ENCODE measurements around the gene SRPK2. TPM values are rescaled to one million over a fixed set of nuclear protein-coding genes. Genes with fewer than 3 reads are reported as not detected.

The SRPK2 gene
- total and polyA plus RNA-seq, 2 of the 8 experiments (the other 6 are each of a cell fraction or from before 2014, with no cell fraction given), result 10.0 to 47.1 TPM

DNA sequence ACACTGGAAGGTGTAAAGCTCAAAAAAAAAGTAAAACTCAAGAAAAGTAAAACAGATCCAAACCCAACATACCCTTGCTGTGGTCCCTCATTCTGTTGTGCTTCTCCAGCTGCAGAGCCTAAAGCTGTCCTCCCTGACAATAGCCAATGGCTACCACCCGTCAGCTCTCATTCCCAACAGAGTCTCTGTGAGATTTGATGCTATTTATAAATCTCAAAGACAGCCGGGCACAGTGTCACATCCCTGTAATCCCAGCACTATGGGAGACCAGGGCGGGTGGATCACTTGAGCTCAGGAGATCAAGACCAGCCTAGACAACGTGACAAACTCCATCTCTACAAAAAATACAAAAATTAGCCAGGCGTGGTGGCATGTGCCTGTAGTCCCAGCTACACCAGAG, 258.7 kb downstream of the SRPK2 start:
- H3K4me2 ChIP-seq (ENCODE audit: insufficient read depth in 1 of 2, low read depth in 2 of 2, low read length in 2 of 2), result no peak overlapping the region
- no peak overlapping the region for H3K14ac ChIP-seq (ENCODE audit: insufficient read length)
- H2BK20ac ChIP-seq (ENCODE audit: low read length), result no peak overlapping the region
- H3K9me3 ChIP-seq (ENCODE audit: insufficient read depth in 2 of 2, low read depth in 1 of 2, low read length in 1 of 2), result no peaks in the 10 kb centered on the region
- H4K91ac ChIP-seq (replicated peaks; ENCODE audit: insufficient read length, low read length), result no peak overlapping the region
- no peak overlapping the region for H4K8ac ChIP-seq (ENCODE audit: extremely low read depth, insufficient read depth, low read length)
- DNase-seq (ENCODE audit: low read depth in 1 of 2, low spot score in 2 of 2), result no peak
- 88% methylated on average over 5 of the region's 5 CpGs; no CpG with 5 or more reads in 1 of the 2 experiments for WGBS, 2 experiments (ENCODE audit: extremely low coverage in 1 of 2, insufficient coverage in 1 of 2, insufficient read length in 1 of 2, insufficient replicate concordance in 2 of 2, low coverage in 1 of 2, low lambda C conversion rate in 2 of 2, missing lambda C conversion rate in 1 of 2)
- no peaks in the 10 kb centered on the region for H4K20me1 ChIP-seq (replicated peaks in 1 of 2; ENCODE audit: control insufficient read depth in 1 of 2, insufficient read depth in 2 of 2, low read length in 2 of 2)
- no peak overlapping the region for H3K27ac ChIP-seq (ENCODE audit: low read depth, low read length)
- H3K23me2 ChIP-seq (ENCODE audit: low read depth, low read length), result no peaks in the 10 kb centered on the region
- H3K9ac ChIP-seq (replicated peaks in 1 of 4; ENCODE audit: extremely low read depth in 1 of 4, low read depth in 3 of 4, low read length in 3 of 4), result no peak overlapping the region
- H3K23ac ChIP-seq (ENCODE audit: insufficient read length), result no peak overlapping the region
- H2BK120ac ChIP-seq (replicated peaks; ENCODE audit: low read depth, low read length), result no peak overlapping the region
- H3K79me1 ChIP-seq (ENCODE audit: low read depth, low read length), result no peaks in the 10 kb centered on the region; the same call in 1 of the 2 replicates
- H2BK15ac ChIP-seq (ENCODE audit: low read length), result no peak overlapping the region
- no peak overlapping the region for H3K4ac ChIP-seq (replicated peaks; ENCODE audit: insufficient read length, low read depth, low read length)
- CTCF ChIA-PET (ENCODE audit: partially characterized antibody), result interaction anchor here (0.8 to 1.6 kb wide), 4 partner anchors 11 to 459 kb away, joined by 4 to 6 read pairs (median 4); no protein-coding TSS in a partner anchor
- H2AFZ ChIP-seq (ENCODE audit: low read length), result no peak overlapping the region
- H3K18ac ChIP-seq (ENCODE audit: extremely low read depth, low read length), result no peak overlapping the region
- POLR2A ChIA-PET (ENCODE audit: partially characterized antibody), result no interaction called here
- H4K5ac ChIP-seq (ENCODE audit: insufficient read length, low read depth, low read length), result no peak overlapping the region
- no peak overlapping the region for H2BK5ac ChIP-seq (ENCODE audit: low read depth, low read length)
- H3K56ac ChIP-seq (replicated peaks; ENCODE audit: insufficient read length, low read depth, low read length), result no peak overlapping the region
- no peak overlapping the region for H3K4me3 ChIP-seq (ENCODE audit: extremely low read depth in 1 of 4, insufficient read depth in 2 of 4, low read depth in 3 of 4, low read length in 4 of 4)
- H2BK12ac ChIP-seq (ENCODE audit: low read depth, low read length), result no peak overlapping the region
- no peaks in the 10 kb centered on the region for H3K4me1 ChIP-seq (replicated peaks in 1 of 4; ENCODE audit: control insufficient read depth in 3 of 4, insufficient read depth in 4 of 4, low read length in 3 of 4)
- no peak for TF ChIP-seq MAFK (IDR thresholded peaks at IDR 0.05; ENCODE audit: low read depth, low read length)
- no peak for TF ChIP-seq RNF2 (IDR thresholded peaks at IDR 0.05; ENCODE audit: borderline replicate concordance, low read depth, low read length, missing control alignments, poor library complexity, severe bottlenecking)
- no peak for TF ChIP-seq RXRA (IDR thresholded peaks at IDR 0.05; ENCODE audit: insufficient read depth, low read depth, low read length)
- TF ChIP-seq KDM4A (IDR thresholded peaks at IDR 0.05; ENCODE audit: low read depth, low read length, severe bottlenecking), result no peak
- no peak for TF ChIP-seq RBBP5 (IDR thresholded peaks at IDR 0.05; ENCODE audit: borderline replicate concordance, low read depth, low read length)
- no peak for TF ChIP-seq EGR1 (IDR thresholded peaks at IDR 0.05; ENCODE audit: borderline replicate concordance, low read depth, low read length)
- no peak for TF ChIP-seq EZH2 (IDR thresholded peaks at IDR 0.05; ENCODE audit: low read depth, low read length, severe bottlenecking)
- TF ChIP-seq SIRT6 (IDR thresholded peaks at IDR 0.05; ENCODE audit: low read length), result no peak
- no peak for TF ChIP-seq CREB1 (IDR thresholded peaks at IDR 0.05)
- TF ChIP-seq POU5F1 (IDR thresholded peaks at IDR 0.05; ENCODE audit: low read depth, low read length), result no peak
- no peak for TF ChIP-seq POLR2AphosphoS5 (IDR thresholded peaks at IDR 0.05; ENCODE audit: low read depth, low read length)
- TF ChIP-seq SIN3A (conservative IDR thresholded peaks at IDR 0.05 in 1 of 2, IDR thresholded peaks at IDR 0.05 in 1 of 2; ENCODE audit: low read depth in 1 of 2, low read length in 2 of 2), result no peak
- no peak for TF ChIP-seq CEBPB (IDR thresholded peaks at IDR 0.05; ENCODE audit: low read depth, low read length)
- TF ChIP-seq SP2 (IDR thresholded peaks at IDR 0.05; ENCODE audit: low read length), result no peak
- peaks cover 0 to 5% (median 2%) of the 10 kb centered on the region in 4 experiments; a peak in 3 of 8 replicates for H3K36me3 ChIP-seq (ENCODE audit: control insufficient read depth in 2 of 4, insufficient read depth in 4 of 4, low read length in 3 of 4)
- H2AK5ac ChIP-seq (ENCODE audit: low read depth, low read length), result no peak overlapping the region
- no peaks in the 10 kb centered on the region for H3K27me3 ChIP-seq (replicated peaks in 1 of 4; ENCODE audit: control insufficient read depth in 3 of 4, extremely low read depth in 1 of 4, insufficient read depth in 3 of 4, low read length in 3 of 4)
- no peaks in the 10 kb centered on the region for H3K79me2 ChIP-seq (ENCODE audit: control insufficient read depth in 1 of 2, insufficient read depth in 2 of 2, low read length in 2 of 2)
- FAIRE-seq, result no peak
